Measurements from ENCODE around the gene ZNF8. TPM values are rescaled to one million over a fixed set of nuclear protein-coding genes. Genes with fewer than 3 reads are reported as not detected.

Gene ZNF8
- total RNA-seq, 1 donor from 2014 or later = 21.6 TPM

GRCh38 chr19:58326914-58327726, 48.4 kb downstream of the ZNF8 start, which contains the start of gene ZSCAN22:
ZSCAN22 (plus strand) TSS chr19:58326994; CDS start chr19:58334803, 7,809 bp downstream.
- H3K9me3 Mint-ChIP-seq = no peaks in the 10 kb centered on the region
- H3K4me1 Mint-ChIP-seq = peaks cover 2% of the 10 kb centered on the region
- no peak within 1 kb of the TSS for H3K27ac Mint-ChIP-seq
- no peaks in the 10 kb centered on the region for H3K27me3 Mint-ChIP-seq (ENCODE audit: low read depth)
- DNase-seq (ENCODE audit: low spot score in 2 of 2, unreplicated experiment in 2 of 2) = peak; percentile 81 to 86
- H3K4me3 Mint-ChIP-seq = no peak within 1 kb of the TSS
- H3K36me3 Mint-ChIP-seq = no peaks in the 10 kb centered on the region
- no peak for TF ChIP-seq CTCF (IDR thresholded peaks at IDR 0.05; ENCODE audit: unreplicated experiment)

GRCh38 chr19:58328999-58329398, 50.2 kb downstream of the ZNF8 start:
- no peaks in the 10 kb centered on the region for H3K9me3 Mint-ChIP-seq
- no peak for TF ChIP-seq CTCF (IDR thresholded peaks at IDR 0.05; ENCODE audit: unreplicated experiment)
- H3K36me3 Mint-ChIP-seq = no peaks in the 10 kb centered on the region
- no peak overlapping the region for H3K4me3 Mint-ChIP-seq
- no peak for DNase-seq (ENCODE audit: low spot score in 2 of 2, unreplicated experiment in 2 of 2)
- H3K4me1 Mint-ChIP-seq = peaks cover 2% of the 10 kb centered on the region
- H3K27me3 Mint-ChIP-seq (ENCODE audit: low read depth) = no peaks in the 10 kb centered on the region
- no peak overlapping the region for H3K27ac Mint-ChIP-seq

- H3K36me3 Mint-ChIP-seq = peaks cover 5% of the 10 kb centered on the region
- H3K9me3 Mint-ChIP-seq = no peaks in the 10 kb centered on the region
- no peak for TF ChIP-seq CTCF (IDR thresholded peaks at IDR 0.05; ENCODE audit: unreplicated experiment)
- no peak overlapping the region for H3K27ac Mint-ChIP-seq
- no peaks in the 10 kb centered on the region for H3K27me3 Mint-ChIP-seq (ENCODE audit: low read depth)
- peaks cover 2% of the 10 kb centered on the region for H3K4me1 Mint-ChIP-seq
- no peak for DNase-seq (ENCODE audit: low spot score in 2 of 2, unreplicated experiment in 2 of 2)
- H3K4me3 Mint-ChIP-seq = no peak overlapping the region
These were observed 51.7 kb downstream of the ZNF8 start for GRCh38 chr19:58330458-58330857.

GRCh38 chr19:58332697-58333096, 53.9 kb downstream of the ZNF8 start:
- DNase-seq (ENCODE audit: low spot score in 2 of 2, unreplicated experiment in 2 of 2) = no peak
- no peak for TF ChIP-seq CTCF (IDR thresholded peaks at IDR 0.05; ENCODE audit: unreplicated experiment)
- Mint-ChIP-seq H3K9me3 (no peaks in the 10 kb centered on the region), H3K27me3 (ENCODE audit: low read depth) (no peaks in the 10 kb centered on the region), H3K4me1 (peaks cover 2% of the 10 kb centered on the region), H3K4me3 (no peak overlapping the region), H3K27ac (no peak overlapping the region), H3K36me3 (peaks cover 5% of the 10 kb centered on the region)

- Mint-ChIP-seq H3K9me3 (peaks cover 2% of the 10 kb centered on the region), H3K27ac (no peak overlapping the region), H3K4me1 (no peaks in the 10 kb centered on the region), H3K4me3 (no peak overlapping the region), H3K36me3 (peaks cover 22% of the 10 kb centered on the region), H3K27me3 (ENCODE audit: low read depth) (no peaks in the 10 kb centered on the region)
- no peak for DNase-seq (ENCODE audit: low spot score in 2 of 2, unreplicated experiment in 2 of 2)
- TF ChIP-seq CTCF (IDR thresholded peaks at IDR 0.05; ENCODE audit: unreplicated experiment) = no peak
These were observed 56.0 kb downstream of the ZNF8 start for GRCh38 chr19:58334691-58335249.
